ENCODE results near the gene DCPS. TPM values are rescaled to one million over a fixed set of nuclear protein-coding genes. Genes with fewer than 3 reads are reported as not detected.
A peak's percentile ranks its signal among the peaks of the same experiment; 100 is the strongest.
"Not testable (repeated sequence)": the region's sequence is repeated elsewhere in the genome, so short reads cannot be mapped to it uniquely, and the experiment has no call there.

The DCPS gene
- polyA plus RNA-seq, 4 donors, result 12.2 to 23.3 (median 16.4) TPM

GRCh38 chr11:126358763-126359160 lies 54.9 kb downstream of the DCPS start:
- peaks cover 0 to 46% (median 0%) of the 10 kb centered on the region in 3 donors for H3K4me1 ChIP-seq (ENCODE audit: control insufficient read depth in 3 of 3, insufficient read depth in 2 of 3, low read depth in 1 of 3, low read length in 2 of 3)
- 64 to 79% (median 74%) methylated on average over 2 of the region's 2 CpGs for WGBS, 3 donors
- peaks cover 0 to 27% (median 0%) of the 10 kb centered on the region in 3 donors for H3K36me3 ChIP-seq (ENCODE audit: control insufficient read depth in 3 of 3, insufficient read depth in 2 of 3, low read depth in 1 of 3, low read length in 3 of 3)
- H3K27me3 ChIP-seq (ENCODE audit: control insufficient read depth in 3 of 3, insufficient read depth in 3 of 3, low read length in 3 of 3), result no peaks in the 10 kb centered on the region
- DNase-seq, result no peak
- H3K4me3 ChIP-seq (ENCODE audit: low read depth in 1 of 3, low read length in 3 of 3), result peak overlapping the region in 1 of 3 donors; percentile 36
- FAIRE-seq, result no peak
- peak overlapping the region in 1 of 3 donors; percentile 3 for H3K27ac ChIP-seq (ENCODE audit: low read depth in 1 of 3, low read length in 2 of 3)
- no peaks in the 10 kb centered on the region for H3K9me3 ChIP-seq (ENCODE audit: control insufficient read depth in 2 of 2, insufficient read depth in 1 of 2, low read depth in 1 of 2, low read length in 1 of 2)

- Histone ChIP-seq H3K9me3 (ENCODE audit: control insufficient read depth in 2 of 2, insufficient read depth in 1 of 2, low read depth in 1 of 2, low read length in 1 of 2) (no peaks in the 10 kb centered on the region), H3K27ac (ENCODE audit: low read depth in 1 of 3, low read length in 2 of 3) (peak overlapping the region in 2 of 3 donors; percentile 3 to 5), H3K4me3 (ENCODE audit: low read depth in 1 of 3, low read length in 3 of 3) (peak overlapping the region in 1 of 3 donors; percentile 14), H3K27me3 (ENCODE audit: control insufficient read depth in 3 of 3, insufficient read depth in 3 of 3, low read length in 3 of 3) (no peaks in the 10 kb centered on the region), H3K4me1 (ENCODE audit: control insufficient read depth in 3 of 3, insufficient read depth in 2 of 3, low read depth in 1 of 3, low read length in 2 of 3) (peaks cover 0 to 44% (median 0%) of the 10 kb centered on the region in 3 donors), H3K36me3 (ENCODE audit: control insufficient read depth in 3 of 3, insufficient read depth in 2 of 3, low read depth in 1 of 3, low read length in 3 of 3) (peaks cover 0 to 29% (median 0%) of the 10 kb centered on the region in 3 donors)
- DNase-seq (peak; percentile 13 to 53), FAIRE-seq (no peak)
- WGBS, 3 donors, result 18 to 44% (median 27%) methylated on average over 16 of the region's 16 CpGs
Measured at GRCh38 chr11:126359431-126360048, 55.7 kb downstream of the DCPS start.

- no peaks in the 10 kb centered on the region for H3K27me3 ChIP-seq (ENCODE audit: control insufficient read depth in 3 of 3, insufficient read depth in 3 of 3, low read length in 3 of 3)
- H3K4me1 ChIP-seq (ENCODE audit: control insufficient read depth in 3 of 3, insufficient read depth in 2 of 3, low read depth in 1 of 3, low read length in 2 of 3), result peaks cover 0 to 39% (median 0%) of the 10 kb centered on the region in 3 donors
- 86 to 90% (median 88%) methylated on average over 8 of the region's 8 CpGs for WGBS, 3 donors
- peaks cover 0 to 29% (median 0%) of the 10 kb centered on the region in 3 donors for H3K36me3 ChIP-seq (ENCODE audit: control insufficient read depth in 3 of 3, insufficient read depth in 2 of 3, low read depth in 1 of 3, low read length in 3 of 3)
- H3K4me3 ChIP-seq (ENCODE audit: low read depth in 1 of 3, low read length in 3 of 3), result peak overlapping the region in 1 of 3 donors; percentile 14
- DNase-seq (no peak), FAIRE-seq (no peak)
- H3K9me3 ChIP-seq (ENCODE audit: control insufficient read depth in 2 of 2, insufficient read depth in 1 of 2, low read depth in 1 of 2, low read length in 1 of 2), result no peaks in the 10 kb centered on the region
- no peak overlapping the region for H3K27ac ChIP-seq (ENCODE audit: low read depth in 1 of 3, low read length in 2 of 3)
Measured at GRCh38 chr11:126360049-126360446, 56.2 kb downstream of the DCPS start.

- no peak for FAIRE-seq
- Histone ChIP-seq H3K27ac (ENCODE audit: low read depth in 1 of 3, low read length in 2 of 3) (no peak overlapping the region), H3K9me3 (ENCODE audit: control insufficient read depth in 2 of 2, insufficient read depth in 1 of 2, low read depth in 1 of 2, low read length in 1 of 2) (no peaks in the 10 kb centered on the region), H3K36me3 (ENCODE audit: control insufficient read depth in 3 of 3, insufficient read depth in 2 of 3, low read depth in 1 of 3, low read length in 3 of 3) (peaks cover 0 to 30% (median 0%) of the 10 kb centered on the region in 3 donors), H3K4me1 (ENCODE audit: control insufficient read depth in 3 of 3, insufficient read depth in 2 of 3, low read depth in 1 of 3, low read length in 2 of 3) (peaks cover 0 to 31% (median 0%) of the 10 kb centered on the region in 3 donors), H3K27me3 (ENCODE audit: control insufficient read depth in 3 of 3, insufficient read depth in 3 of 3, low read length in 3 of 3) (no peaks in the 10 kb centered on the region), H3K4me3 (ENCODE audit: low read depth in 1 of 3, low read length in 3 of 3) (no peak overlapping the region)
- DNase-seq, result no peak
- WGBS, 3 donors, result 73 to 79% (median 75%) methylated on average over 5 of the region's 5 CpGs
Measured at GRCh38 chr11:126361400-126361799, 57.5 kb downstream of the DCPS start.

- DNase-seq, result no peak
- Histone ChIP-seq H3K4me1 (ENCODE audit: control insufficient read depth in 3 of 3, insufficient read depth in 2 of 3, low read depth in 1 of 3, low read length in 2 of 3) (peaks cover 0 to 15% (median 0%) of the 10 kb centered on the region in 3 donors), H3K9me3 (ENCODE audit: control insufficient read depth in 2 of 2, insufficient read depth in 1 of 2, low read depth in 1 of 2, low read length in 1 of 2) (no peaks in the 10 kb centered on the region), H3K36me3 (ENCODE audit: control insufficient read depth in 3 of 3, insufficient read depth in 2 of 3, low read depth in 1 of 3, low read length in 3 of 3) (peaks cover 0 to 35% (median 0%) of the 10 kb centered on the region in 3 donors), H3K27me3 (ENCODE audit: control insufficient read depth in 3 of 3, insufficient read depth in 3 of 3, low read length in 3 of 3) (no peaks in the 10 kb centered on the region), H3K4me3 (ENCODE audit: low read depth in 1 of 3, low read length in 3 of 3) (no peak overlapping the region), H3K27ac (ENCODE audit: low read depth in 1 of 3, low read length in 2 of 3) (no peak overlapping the region)
- no peak for FAIRE-seq
- WGBS, 3 donors, result 73 to 81% (median 78%) methylated on average over 9 of the region's 9 CpGs
Measured at GRCh38 chr11:126362879-126363655, 59.2 kb downstream of the DCPS start.

GRCh38 chr11:126363706-126364248 lies 59.9 kb downstream of the DCPS start:
- Histone ChIP-seq H3K9me3 (ENCODE audit: control insufficient read depth in 2 of 2, insufficient read depth in 1 of 2, low read depth in 1 of 2, low read length in 1 of 2) (no peaks in the 10 kb centered on the region), H3K36me3 (ENCODE audit: control insufficient read depth in 3 of 3, insufficient read depth in 2 of 3, low read depth in 1 of 3, low read length in 3 of 3) (peaks cover 0 to 38% (median 0%) of the 10 kb centered on the region in 3 donors), H3K4me3 (ENCODE audit: low read depth in 1 of 3, low read length in 3 of 3) (no peak overlapping the region), H3K27ac (ENCODE audit: low read depth in 1 of 3, low read length in 2 of 3) (no peak overlapping the region), H3K4me1 (ENCODE audit: control insufficient read depth in 3 of 3, insufficient read depth in 2 of 3, low read depth in 1 of 3, low read length in 2 of 3) (peaks cover 0 to 8% (median 0%) of the 10 kb centered on the region in 3 donors), H3K27me3 (ENCODE audit: control insufficient read depth in 3 of 3, insufficient read depth in 3 of 3, low read length in 3 of 3) (no peaks in the 10 kb centered on the region)
- 71 to 80% (median 78%) methylated on average over 10 of the region's 10 CpGs for WGBS, 3 donors
- DNase-seq (no peak), FAIRE-seq (no peak)

GRCh38 chr11:126364735-126365134 lies 60.9 kb downstream of the DCPS start:
- H3K27ac ChIP-seq (ENCODE audit: low read depth in 1 of 3, low read length in 2 of 3); H3K9me3 ChIP-seq (ENCODE audit: control insufficient read depth in 2 of 2, insufficient read depth in 1 of 2, low read depth in 1 of 2, low read length in 1 of 2); H3K4me1 ChIP-seq (ENCODE audit: control insufficient read depth in 3 of 3, insufficient read depth in 2 of 3, low read depth in 1 of 3, low read length in 2 of 3); H3K27me3 ChIP-seq (ENCODE audit: control insufficient read depth in 3 of 3, insufficient read depth in 3 of 3, low read length in 3 of 3); FAIRE-seq; H3K4me3 ChIP-seq (ENCODE audit: low read depth in 1 of 3, low read length in 3 of 3); DNase-seq: not testable (repeated sequence)
- 60 to 81% (median 64%) methylated on average over 1 to 4 of the region's 9 CpGs for WGBS, 3 donors
- peaks cover 0 to 38% (median 0%) of the 10 kb centered on the region in 3 donors for H3K36me3 ChIP-seq (ENCODE audit: control insufficient read depth in 3 of 3, insufficient read depth in 2 of 3, low read depth in 1 of 3, low read length in 3 of 3)

GRCh38 chr11:126365508-126365907 lies 61.6 kb downstream of the DCPS start:
- not testable (repeated sequence) for H3K4me3 ChIP-seq (ENCODE audit: low read depth in 1 of 3, low read length in 3 of 3); DNase-seq; H3K4me1 ChIP-seq (ENCODE audit: control insufficient read depth in 3 of 3, insufficient read depth in 2 of 3, low read depth in 1 of 3, low read length in 2 of 3); FAIRE-seq; H3K27ac ChIP-seq (ENCODE audit: low read depth in 1 of 3, low read length in 2 of 3); H3K27me3 ChIP-seq (ENCODE audit: control insufficient read depth in 3 of 3, insufficient read depth in 3 of 3, low read length in 3 of 3); H3K9me3 ChIP-seq (ENCODE audit: control insufficient read depth in 2 of 2, insufficient read depth in 1 of 2, low read depth in 1 of 2, low read length in 1 of 2)
- peaks cover 0 to 35% (median 0%) of the 10 kb centered on the region in 3 donors for H3K36me3 ChIP-seq (ENCODE audit: control insufficient read depth in 3 of 3, insufficient read depth in 2 of 3, low read depth in 1 of 3, low read length in 3 of 3)
- 60 to 85% (median 84%) methylated on average over 4 to 5 of the region's 5 CpGs for WGBS, 3 donors

Data from small intestine (tissue), 7 donors.